SK-N-MC (cell line): ENCODE measurements around the gene TANC1.
"Not testable (repeated sequence)": the region's sequence is repeated elsewhere in the genome, so short reads cannot be mapped to it uniquely, and the experiment has no call there.

Experiments used
- DNase-seq: peaks from one replicate; pipeline ENCODE4 v3.0.0-alpha.2; 2011; ENCODE audit warnings: low read depth, low spot score
- H3K27ac ChIP-seq: fragments of 200-600 bp; sonication (generic); 2 replicates; pipeline ENCODE4 v1.5.1; 2016; ENCODE audit warnings: mixed run types
- H3K36me3 ChIP-seq: fragments of 200-600 bp; sonication (generic); 2 replicates; pipeline ENCODE4 v1.6.1; 2017; ENCODE audit warnings: antibody characterized with exemption, low read length, mixed read lengths; ENCODE audit not compliant: insufficient read depth
- H3K4me3 ChIP-seq: fragments of 200-600 bp; sonication (generic); 2 replicates; pipeline ENCODE4 v1.5.1; 2016
- H3K9ac ChIP-seq: fragments of 200-600 bp; sonication (generic); 2 replicates; pipeline ENCODE4 v1.8.0; 2017; ENCODE audit warnings: mixed run types, mixed read lengths; ENCODE audit not compliant: insufficient read length
- H3K9me3 ChIP-seq: fragments of 200-600 bp; sonication (generic); 2 replicates; pipeline ENCODE4 v1.6.1; 2017; ENCODE audit warnings: low read depth, mild to moderate bottlenecking, antibody characterized with exemption, low read length, moderate library complexity, mixed read lengths
- EZH2 ChIP-seq: fragments of 200-600 bp; sonication (generic); IDR thresholded peaks from one replicate; pipeline ENCODE4 v1.6.1; 2017; ENCODE audit warnings: antibody characterized with exemption
- FOXP2 ChIP-seq: optimal IDR thresholded peaks from 2 replicates; pipeline ENCODE3; 2011; ENCODE audit warnings: mild to moderate bottlenecking, moderate library complexity; ENCODE audit not compliant: insufficient read depth; ENCODE audit errors: extremely low read length, control extremely low read depth
- POLR2AphosphoS5 ChIP-seq: IDR thresholded peaks from 2 replicates; pipeline ENCODE4 v1.6.1; 2012; ENCODE audit warnings: mild to moderate bottlenecking, low read depth, low read length, borderline replicate concordance

Gene TANC1

DNA sequence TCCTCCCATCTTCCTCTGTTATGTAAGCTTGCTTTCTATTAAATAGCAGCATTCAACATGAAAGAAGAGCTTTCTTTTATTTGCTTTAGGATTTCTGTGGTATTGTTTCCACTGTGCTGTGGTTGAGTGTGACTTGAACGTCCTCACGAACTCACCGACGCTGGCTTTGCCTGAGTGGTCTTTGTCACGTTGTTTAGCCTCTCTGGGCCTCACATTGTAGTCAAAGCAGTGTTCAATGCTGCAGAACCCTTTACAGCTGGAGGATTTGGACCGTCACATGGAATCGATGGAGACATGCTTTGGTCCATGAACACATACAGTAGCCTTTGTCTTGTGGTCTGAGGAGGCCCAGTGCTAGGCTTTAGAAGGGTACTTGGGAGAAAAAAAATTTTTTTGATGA, 66.3 kb downstream of the TANC1 start:
- Histone ChIP-seq H3K36me3 (no peaks in the 10 kb centered on the region), H3K9ac (no peak overlapping the region)
- TF ChIP-seq FOXP2 (no peak), POLR2AphosphoS5 (no peak), EZH2 (no peak)

DNA sequence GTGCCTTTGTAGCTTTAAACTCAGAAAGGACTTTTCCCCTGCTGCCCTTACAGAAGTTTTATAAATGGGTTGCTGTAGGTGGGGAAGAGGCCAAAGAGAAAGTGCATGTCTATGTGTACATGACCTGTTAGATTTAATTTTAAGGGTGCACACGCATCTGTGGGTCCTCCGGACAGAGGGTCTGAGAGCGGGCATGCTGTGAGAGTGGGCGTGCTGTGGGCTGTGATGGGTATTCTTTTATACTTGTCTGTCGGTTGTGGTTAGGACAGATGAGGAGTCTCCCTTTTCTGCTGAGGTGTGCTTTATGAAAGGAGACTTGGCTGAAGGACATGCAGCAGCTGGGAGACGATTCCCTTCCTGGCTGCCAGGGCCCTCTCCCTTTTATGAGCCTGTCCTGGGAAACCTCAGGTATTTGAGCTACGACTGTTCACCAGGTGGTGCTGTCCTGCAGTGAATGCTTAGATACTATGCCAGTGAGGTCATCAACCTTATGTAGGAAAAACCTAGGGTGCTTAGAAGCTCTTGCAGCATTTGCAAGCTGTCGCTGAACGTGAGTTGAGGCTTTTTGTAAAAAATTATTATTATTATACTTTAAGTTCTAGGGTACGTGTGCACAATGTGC, 67.5 kb downstream of the TANC1 start:
- H3K9me3 ChIP-seq, result no peaks in the 10 kb centered on the region
- TF ChIP-seq EZH2, result no peak
- DNase-seq, result no peak
- H3K27ac ChIP-seq, result no peak overlapping the region
- H3K9ac ChIP-seq, result no peak overlapping the region
- H3K4me3 ChIP-seq, result no peak overlapping the region
- H3K36me3 ChIP-seq, result no peaks in the 10 kb centered on the region

More for the DNA sequence above, 66.3 kb downstream of the TANC1 start:
- no peak for DNase-seq
- H3K4me3 ChIP-seq, result no peak overlapping the region
- no peak overlapping the region for H3K27ac ChIP-seq
- H3K9me3 ChIP-seq, result no peaks in the 10 kb centered on the region

DNA sequence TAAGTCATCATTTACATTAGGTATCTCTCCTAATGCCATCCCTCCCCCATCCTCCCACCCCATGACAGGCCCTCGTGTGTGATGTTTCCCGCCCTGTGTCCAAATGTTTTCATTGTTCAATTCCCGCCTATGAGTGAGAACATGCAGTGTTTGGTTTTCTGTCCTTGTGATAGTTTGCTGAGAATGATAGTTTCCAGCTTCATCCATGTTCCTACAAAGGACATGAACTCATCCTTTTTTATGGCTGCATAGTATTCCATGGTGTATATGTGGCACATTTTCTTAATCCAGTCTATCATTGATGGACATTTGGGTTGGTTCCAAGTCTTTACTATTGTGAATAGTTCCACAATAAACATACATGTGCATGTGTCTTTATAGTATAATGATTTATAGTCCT, 68.0 kb downstream of the TANC1 start:
- H3K27ac ChIP-seq, H3K4me3 ChIP-seq, H3K9ac ChIP-seq, H3K9me3 ChIP-seq, DNase-seq, H3K36me3 ChIP-seq: not testable (repeated sequence)

DNA sequence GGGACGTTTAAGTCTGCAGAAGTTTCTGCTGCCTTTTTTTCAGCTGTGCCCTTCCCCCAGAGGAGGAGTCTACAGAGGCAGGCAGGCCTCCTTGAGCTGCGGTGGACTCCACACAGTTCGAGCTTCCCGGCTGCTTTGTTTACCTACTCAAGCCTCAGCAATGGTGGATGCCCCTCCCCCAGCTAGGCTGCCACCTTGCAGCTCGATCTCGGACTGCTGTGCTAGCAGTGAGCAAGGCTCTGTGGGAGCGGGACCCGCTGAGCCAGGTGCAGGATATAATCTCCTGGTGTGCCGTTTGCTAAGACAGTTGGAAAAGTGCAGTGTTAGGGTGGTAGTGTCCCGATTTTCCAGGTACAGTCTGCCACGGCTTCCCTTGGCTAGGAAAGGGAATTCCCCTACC, 72.9 kb downstream of the TANC1 start:
- H3K9me3 ChIP-seq, H3K4me3 ChIP-seq, H3K27ac ChIP-seq, H3K9ac ChIP-seq, DNase-seq, H3K36me3 ChIP-seq: not testable (repeated sequence)

DNA sequence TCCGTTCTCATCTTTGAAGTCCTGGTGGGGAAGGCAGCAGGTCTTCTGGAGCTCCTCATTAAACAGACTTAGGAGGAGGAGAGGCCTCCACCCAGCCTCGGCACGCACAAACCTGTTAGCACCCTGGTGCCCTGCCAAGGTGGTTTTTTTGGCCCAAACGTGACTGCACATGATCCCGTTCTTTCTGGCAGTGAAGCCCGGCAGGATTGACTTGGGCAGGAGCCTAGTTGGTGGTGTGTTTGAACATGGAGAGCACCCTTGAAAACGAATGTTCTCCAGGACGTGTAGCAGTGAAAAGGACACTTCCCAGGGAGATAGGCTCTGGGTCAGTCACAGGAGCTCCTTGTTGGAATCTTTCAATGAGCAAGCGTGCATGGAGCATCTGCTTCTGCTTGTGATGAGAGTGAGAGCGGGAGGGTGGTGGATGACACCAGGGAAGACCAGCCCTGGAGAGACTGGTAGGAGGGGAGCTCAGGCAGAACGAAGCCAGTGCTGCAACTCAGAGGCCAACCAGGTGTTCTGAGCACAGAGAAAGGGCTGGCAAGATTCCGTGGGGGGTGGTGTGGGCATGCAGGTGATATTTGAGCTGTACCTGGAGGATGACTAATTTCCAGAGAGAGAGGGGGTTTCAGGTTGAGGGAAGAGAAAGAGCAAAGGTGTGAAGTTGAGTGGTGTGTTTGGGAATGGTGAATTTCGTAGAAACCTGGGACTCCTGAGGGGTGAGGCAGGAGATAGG, 73.8 kb downstream of the TANC1 start:
- no peak overlapping the region for H3K27ac ChIP-seq
- no peaks in the 10 kb centered on the region for H3K9me3 ChIP-seq
- no peak for TF ChIP-seq EZH2
- TF ChIP-seq POLR2AphosphoS5, result no peak
- no peak for TF ChIP-seq FOXP2
- H3K36me3 ChIP-seq, result no peaks in the 10 kb centered on the region
- no peak overlapping the region for H3K9ac ChIP-seq
- H3K4me3 ChIP-seq, result no peak overlapping the region
- DNase-seq, result no peak

DNA sequence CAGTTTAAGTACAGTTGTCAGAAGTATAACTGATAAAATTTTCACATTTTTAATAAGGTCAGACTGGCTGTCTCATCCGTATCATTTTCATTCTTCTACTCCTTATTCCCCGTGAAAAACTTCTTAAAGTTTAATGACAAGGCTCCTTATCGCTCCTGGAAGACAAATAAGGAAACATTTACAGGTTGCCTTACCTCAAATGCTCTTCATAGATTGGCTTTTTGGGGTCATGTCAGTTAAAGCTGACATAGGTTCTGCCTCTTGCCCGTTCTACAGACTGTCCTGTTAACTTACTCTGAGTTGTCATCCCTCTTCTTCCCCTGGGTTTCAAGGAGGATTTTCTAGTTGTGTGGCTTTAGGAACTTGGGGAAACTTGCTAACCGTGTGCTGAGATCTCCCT, 75.3 kb downstream of the TANC1 start:
- Histone ChIP-seq H3K36me3 (no peaks in the 10 kb centered on the region), H3K9ac (no peak overlapping the region), H3K4me3 (no peak overlapping the region), H3K27ac (no peak overlapping the region), H3K9me3 (no peaks in the 10 kb centered on the region)
- no peak for TF ChIP-seq FOXP2
- TF ChIP-seq EZH2, result no peak
- TF ChIP-seq POLR2AphosphoS5, result no peak
- DNase-seq, result no peak

DNA sequence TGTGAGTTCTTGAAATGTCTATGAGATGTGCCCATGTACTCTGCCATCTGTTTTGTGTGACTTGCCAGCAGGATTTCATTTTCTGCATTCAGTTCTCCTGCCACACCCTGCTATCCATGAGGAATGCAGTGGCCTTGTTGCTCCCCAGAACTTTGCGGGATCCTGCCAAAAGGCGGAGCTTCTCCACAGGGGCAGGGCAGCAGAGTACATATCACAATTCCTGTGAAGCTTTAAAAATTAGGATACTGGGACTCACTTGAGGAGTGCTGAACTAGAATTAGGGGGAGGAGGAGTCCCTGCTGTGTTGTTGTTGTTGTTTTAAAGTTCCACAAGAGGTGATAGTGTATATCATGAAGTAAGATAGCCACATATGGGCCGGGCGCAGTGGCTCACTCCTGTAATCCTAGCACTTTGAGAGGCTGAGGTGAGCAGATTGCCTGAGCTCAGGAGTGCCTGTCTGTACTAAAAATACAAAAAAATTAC, 76.4 kb downstream of the TANC1 start:
- no peak overlapping the region for H3K27ac ChIP-seq
- H3K9me3 ChIP-seq, result no peaks in the 10 kb centered on the region
- no peak overlapping the region for H3K4me3 ChIP-seq
- no peaks in the 10 kb centered on the region for H3K36me3 ChIP-seq
- no peak overlapping the region for H3K9ac ChIP-seq
- DNase-seq, result no peak
- no peak for TF ChIP-seq POLR2AphosphoS5
- no peak for TF ChIP-seq FOXP2
- TF ChIP-seq EZH2, result no peak

DNA sequence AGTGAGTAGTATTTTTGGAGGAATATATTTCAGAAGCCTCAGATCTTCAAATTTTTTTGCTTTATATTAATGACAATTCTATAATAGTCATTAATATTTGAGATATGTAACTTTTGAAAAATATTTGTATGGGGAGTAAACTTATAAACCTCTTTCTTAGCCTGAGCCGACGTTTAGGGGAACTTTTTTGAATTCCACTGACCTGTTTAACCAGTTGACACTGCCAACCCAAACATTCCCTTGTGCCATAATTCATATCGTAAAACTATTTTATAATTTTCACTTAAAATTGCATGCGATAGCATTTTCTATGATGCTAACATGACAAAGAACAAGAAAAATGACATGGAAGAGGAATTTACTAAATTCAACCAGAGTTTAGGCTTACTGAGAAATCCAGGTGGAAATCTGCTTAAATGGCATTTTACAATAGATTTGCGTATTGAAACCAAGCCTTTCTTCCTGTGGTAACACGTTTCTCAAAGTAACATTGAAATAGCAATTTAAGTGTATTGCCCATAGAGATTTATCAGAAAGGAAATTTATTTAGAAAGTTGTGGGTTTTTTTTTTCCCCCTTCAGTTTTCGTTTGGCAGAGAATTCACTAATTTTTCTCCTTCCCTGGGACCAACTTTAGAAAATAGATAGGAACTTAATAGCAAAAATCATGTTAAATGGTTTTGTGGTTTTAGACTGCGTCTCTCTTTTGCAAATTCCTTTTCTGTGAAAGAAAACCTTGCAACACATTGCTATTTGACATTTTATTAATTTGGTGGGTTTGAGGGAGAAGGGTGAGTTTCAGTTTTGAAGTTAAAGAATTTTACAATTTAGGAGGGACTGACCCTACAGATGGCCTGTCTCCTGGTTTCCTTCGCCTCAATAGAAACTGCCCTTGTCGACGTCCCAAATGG, 77.4 kb downstream of the TANC1 start:
- Histone ChIP-seq H3K9ac (no peak overlapping the region), H3K4me3 (no peak overlapping the region), H3K9me3 (no peaks in the 10 kb centered on the region), H3K27ac (0 out of 2 replicates have a peak overlapping the region, but pooled peaks have one; percentile 1), H3K36me3 (no peaks in the 10 kb centered on the region)
- DNase-seq, result no peak
- TF ChIP-seq FOXP2, result no peak
- no peak for TF ChIP-seq POLR2AphosphoS5
- no peak for TF ChIP-seq EZH2

DNA sequence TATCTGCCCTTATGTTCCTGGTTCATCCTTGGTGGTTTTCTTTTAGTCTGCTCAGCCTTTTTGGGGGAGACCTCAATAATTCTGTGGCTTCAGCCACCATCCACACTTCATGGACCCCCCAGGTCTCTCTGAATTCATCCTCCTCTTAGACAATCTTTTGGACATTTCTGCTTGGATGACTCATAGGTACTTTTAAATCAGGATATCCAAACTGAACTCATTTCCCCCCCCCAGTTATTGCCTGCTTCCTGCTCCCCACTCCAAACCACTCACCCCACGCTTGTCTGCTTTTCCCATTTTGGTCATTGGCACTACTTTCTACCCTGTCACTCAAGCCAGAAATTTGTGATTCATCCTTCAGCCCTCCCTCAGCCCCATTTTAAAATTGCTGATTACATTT, 78.5 kb downstream of the TANC1 start:
- no peak for DNase-seq
- Histone ChIP-seq H3K9ac (no peak overlapping the region), H3K4me3 (no peak overlapping the region), H3K9me3 (no peaks in the 10 kb centered on the region), H3K36me3 (no peaks in the 10 kb centered on the region), H3K27ac (no peak overlapping the region)
- TF ChIP-seq POLR2AphosphoS5, result no peak
- no peak for TF ChIP-seq EZH2
- no peak for TF ChIP-seq FOXP2
